Measurements from ENCODE around the gene HRAS. TPM values are rescaled to one million over a fixed set of nuclear protein-coding genes. Genes with fewer than 3 reads are reported as not detected.

Gene HRAS
- total and polyA plus RNA-seq, 2 of the 13 experiments (the other 11 are each of a cell fraction or from before 2014, with no cell fraction given): 32.9 to 50.0 TPM

- TF ChIP-seq GLMP (CRISPR knock-in tag; IDR thresholded peaks at IDR 0.05; ENCODE audit: borderline replicate concordance) (no peak), FOXA3 (CRISPR knock-in tag; IDR thresholded peaks at IDR 0.05) (no peak; the same call in none of the 2 replicates), SYNCRIP (IDR thresholded peaks at IDR 0.05; ENCODE audit: insufficient read depth, low read depth, low read length) (no peak), KLF16 (CRISPR knock-in tag; IDR thresholded peaks at IDR 0.05) (peak; percentile 17 to 67; a peak in 2 of 4 replicates), ZNF446 (CRISPR knock-in tag; IDR thresholded peaks at IDR 0.05) (peak; percentile 43; the same call in 1 of the 2 replicates), SIN3A (IDR thresholded peaks at IDR 0.05; ENCODE audit: borderline replicate concordance, low read depth, low read length) (no peak), ZNF784 (CRISPR knock-in tag; IDR thresholded peaks at IDR 0.05; ENCODE audit: borderline replicate concordance) (peak; percentile 86; the same call in 1 of the 2 replicates), PPARG (CRISPR knock-in tag; conservative IDR thresholded peaks at IDR 0.05) (no peak; the same call in 1 of the 2 replicates), JUNB (CRISPR knock-in tag; IDR thresholded peaks at IDR 0.05; ENCODE audit: borderline replicate concordance) (no peak), EED (CRISPR knock-in tag; IDR thresholded peaks at IDR 0.05) (0 out of 2 replicates have a peak, but pooled peaks have one; percentile 38), ARNT2 (CRISPR knock-in tag; IDR thresholded peaks at IDR 0.05; ENCODE audit: low read depth) (0 out of 2 replicates have a peak, but pooled peaks have one; percentile 25), ZNF160 (CRISPR knock-in tag; IDR thresholded peaks at IDR 0.05) (0 out of 2 replicates have a peak, but pooled peaks have one; percentile 44), NFE2L1 (CRISPR knock-in tag; IDR thresholded peaks at IDR 0.05; ENCODE audit: borderline replicate concordance) (no peak), REL (CRISPR knock-in tag; conservative IDR thresholded peaks at IDR 0.05) (no peak), NCOA2 (CRISPR knock-in tag; IDR thresholded peaks at IDR 0.05) (0 out of 2 replicates have a peak, but pooled peaks have one; percentile 12), KAT8 (CRISPR knock-in tag; IDR thresholded peaks at IDR 0.05) (peak; percentile 71; the same call in 1 of the 2 replicates), CAMTA2 (CRISPR knock-in tag; IDR thresholded peaks at IDR 0.05; ENCODE audit: borderline replicate concordance) (0 out of 2 replicates have a peak, but pooled peaks have one; percentile 31), ZC3H13 (CRISPR knock-in tag; IDR thresholded peaks at IDR 0.05) (peak; percentile 72; the same call in 1 of the 2 replicates), RAD21 (CRISPR knock-in tag; IDR thresholded peaks at IDR 0.05) (peak; percentile 99), ZFY (CRISPR knock-in tag; IDR thresholded peaks at IDR 0.05) (peak; percentile 56), SAFB2 (CRISPR knock-in tag; IDR thresholded peaks at IDR 0.05; ENCODE audit: borderline replicate concordance, low read depth) (0 out of 2 replicates have a peak, but pooled peaks have one; percentile 55), ZNF772 (CRISPR knock-in tag; IDR thresholded peaks at IDR 0.05) (peak; percentile 62), SP1 (IDR thresholded peaks at IDR 0.05) (no peak), SP1 (CRISPR knock-in tag; IDR thresholded peaks at IDR 0.05) (peak; percentile 94), ZNF556 (CRISPR knock-in tag; IDR thresholded peaks at IDR 0.05; ENCODE audit: borderline replicate concordance) (peak; percentile 80; the same call in 1 of the 2 replicates), MIER3 (CRISPR knock-in tag; IDR thresholded peaks at IDR 0.05; ENCODE audit: borderline replicate concordance) (peak; percentile 22; the same call in 1 of the 2 replicates), E2F5 (CRISPR knock-in tag; conservative IDR thresholded peaks at IDR 0.05) (0 out of 2 replicates have a peak, but pooled peaks have one; percentile 14)
Observed at GRCh38 chr11:518463-519202, 16.7 kb downstream of the HRAS start (continued).
